Rectal smooth muscle tissue (tissue), 1 donor: ENCODE data around the gene DNMT3A.

Experiments used
- H3K27ac ChIP-seq: one replicate; pipeline ENCODE4 v1.7.0; 2013; ENCODE audit warnings: low read depth, low read length, inconsistent platforms
- H3K27me3 ChIP-seq: one replicate; pipeline ENCODE4 v1.7.0; 2013; ENCODE audit warnings: low read length; ENCODE audit not compliant: control insufficient read depth, insufficient read depth
- H3K36me3 ChIP-seq: one replicate; pipeline ENCODE4 v1.7.0; 2013; ENCODE audit warnings: low read length; ENCODE audit not compliant: control insufficient read depth, insufficient read depth
- H3K4me1 ChIP-seq: one replicate; pipeline ENCODE4 v1.7.0; 2013; ENCODE audit warnings: low read length; ENCODE audit not compliant: control insufficient read depth, insufficient read depth
- H3K4me3 ChIP-seq: one replicate; pipeline ENCODE4 v1.7.0; 2013; ENCODE audit warnings: low read length
- H3K9ac ChIP-seq: one replicate; pipeline ENCODE4 v1.7.0; 2013; ENCODE audit warnings: low read length

Gene DNMT3A

DNA sequence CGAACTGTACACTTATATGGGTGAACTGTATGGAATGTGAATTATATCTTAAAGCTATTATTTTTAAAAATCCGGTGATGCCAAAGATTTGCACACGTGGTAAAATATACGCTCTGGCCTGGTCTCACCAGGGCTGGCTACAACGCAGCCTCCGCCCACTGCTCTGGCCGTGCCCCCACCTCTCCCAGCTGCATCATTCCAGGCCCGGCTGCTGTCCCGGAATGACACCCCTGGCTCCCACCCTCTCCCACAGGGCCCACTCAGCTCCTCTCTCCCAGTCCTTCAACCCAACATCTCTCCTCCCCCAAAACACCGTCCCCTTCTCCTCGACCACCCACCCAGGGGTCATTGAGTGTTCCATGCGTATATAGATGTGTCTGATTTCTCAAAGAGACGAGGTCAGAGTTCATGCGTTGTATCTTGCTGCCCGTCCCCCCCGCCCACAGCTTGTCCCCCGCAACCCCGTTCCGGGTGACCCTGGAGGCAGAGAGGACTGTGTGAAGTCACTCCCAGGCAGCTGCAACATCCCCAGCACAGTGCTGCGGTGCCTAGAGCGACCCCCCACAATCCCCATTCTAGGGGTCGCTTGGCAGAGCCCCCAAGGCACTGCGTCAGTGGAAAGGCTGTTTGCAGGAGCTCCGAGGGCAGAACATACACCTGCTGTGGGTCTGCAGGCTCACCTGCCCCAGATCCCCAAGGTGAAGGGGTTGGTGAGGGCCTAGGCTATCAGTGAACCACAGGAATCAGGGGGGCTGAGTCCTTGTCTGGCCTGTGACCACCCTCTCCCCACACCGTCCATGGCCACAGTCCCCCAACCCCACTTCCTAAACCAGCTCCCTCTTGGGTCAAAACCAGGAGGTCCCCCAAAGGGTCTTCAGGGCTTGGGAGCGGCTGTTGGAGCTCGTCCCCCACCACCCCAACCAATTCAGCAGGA lies 13.3 kb downstream of the DNMT3A start:
- Histone ChIP-seq H3K36me3 (no peaks in the 10 kb centered on the region), H3K4me3 (no peak overlapping the region), H3K27me3 (no peaks in the 10 kb centered on the region), H3K9ac (no peak overlapping the region), H3K27ac (no peak overlapping the region), H3K4me1 (peaks cover 17% of the 10 kb centered on the region)

DNA sequence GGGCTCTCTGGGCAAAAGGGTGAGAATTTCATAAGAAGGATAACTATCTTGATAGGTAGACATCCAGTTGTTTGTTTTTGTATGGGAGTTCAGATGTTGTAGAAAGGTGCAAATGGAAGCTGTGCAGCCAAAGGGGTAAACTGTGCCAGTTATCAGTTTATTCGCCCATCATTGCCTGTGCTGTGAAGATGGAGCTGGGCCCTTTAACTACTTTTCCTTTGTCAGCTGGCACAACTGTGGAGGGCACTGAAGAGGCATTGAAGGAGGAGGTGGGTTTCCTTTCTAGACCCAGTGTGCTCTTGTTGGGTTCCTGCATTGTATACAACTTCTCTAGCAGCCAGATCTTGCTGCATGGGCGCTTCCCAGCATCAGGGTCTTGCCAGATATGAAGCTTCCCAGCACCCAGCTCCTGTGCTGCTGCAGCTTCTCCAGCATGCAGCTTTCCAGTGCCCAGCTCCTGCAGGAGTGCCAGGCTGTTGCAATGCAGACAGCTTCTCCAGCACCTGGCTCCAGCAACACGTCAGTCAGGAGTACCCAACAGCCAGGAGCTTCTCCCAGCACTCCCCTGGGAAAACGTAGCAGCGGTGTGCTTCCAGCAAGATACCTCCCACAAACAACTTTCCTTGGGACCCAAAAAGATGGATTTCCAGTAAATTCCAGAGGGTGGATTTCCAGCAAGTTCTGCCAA lies 15.3 kb downstream of the DNMT3A start:
- Histone ChIP-seq H3K4me1 (peaks cover 14% of the 10 kb centered on the region), H3K27ac (no peak overlapping the region), H3K27me3 (no peaks in the 10 kb centered on the region), H3K36me3 (no peaks in the 10 kb centered on the region), H3K4me3 (no peak overlapping the region), H3K9ac (no peak overlapping the region)

GRCh38 chr2:25324905-25325592 lies 16.7 kb downstream of the DNMT3A start:
- peaks cover 14% of the 10 kb centered on the region for H3K4me1 ChIP-seq
- H3K9ac ChIP-seq = no peak overlapping the region
- no peaks in the 10 kb centered on the region for H3K27me3 ChIP-seq
- no peaks in the 10 kb centered on the region for H3K36me3 ChIP-seq
- H3K27ac ChIP-seq = no peak overlapping the region
- H3K4me3 ChIP-seq = no peak overlapping the region

DNA sequence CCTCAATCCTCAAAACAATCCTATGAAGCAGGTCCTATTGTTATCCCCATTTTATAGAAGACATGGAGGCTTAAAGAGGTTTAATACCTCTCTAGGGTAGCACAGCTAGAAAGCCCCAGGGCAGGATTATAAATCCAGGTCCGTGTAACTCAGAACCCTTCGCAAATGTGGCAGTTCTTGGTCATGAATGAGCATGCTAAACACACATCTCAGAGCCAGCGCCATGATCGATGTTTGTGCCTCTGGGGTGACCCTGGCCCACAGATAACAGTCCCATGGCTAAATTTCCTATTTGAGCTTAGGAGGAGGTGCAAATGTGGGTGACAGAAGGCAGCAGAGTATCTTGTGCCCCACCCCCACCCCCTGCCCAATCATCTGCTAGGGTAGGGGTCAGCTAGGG lies 17.5 kb downstream of the DNMT3A start:
- H3K9ac ChIP-seq = no peak overlapping the region
- H3K36me3 ChIP-seq = no peaks in the 10 kb centered on the region
- H3K27ac ChIP-seq = peak overlapping the region; percentile 21
- H3K4me3 ChIP-seq = no peak overlapping the region
- peaks cover 14% of the 10 kb centered on the region for H3K4me1 ChIP-seq
- no peaks in the 10 kb centered on the region for H3K27me3 ChIP-seq

- peak overlapping the region; percentile 21 for H3K27ac ChIP-seq
- H3K36me3 ChIP-seq = no peaks in the 10 kb centered on the region
- H3K4me1 ChIP-seq = peaks cover 14% of the 10 kb centered on the region
- H3K9ac ChIP-seq = no peak overlapping the region
- H3K27me3 ChIP-seq = no peaks in the 10 kb centered on the region
- H3K4me3 ChIP-seq = no peak overlapping the region
These were observed 18.0 kb downstream of the DNMT3A start for GRCh38 chr2:25323610-25324189.

DNA sequence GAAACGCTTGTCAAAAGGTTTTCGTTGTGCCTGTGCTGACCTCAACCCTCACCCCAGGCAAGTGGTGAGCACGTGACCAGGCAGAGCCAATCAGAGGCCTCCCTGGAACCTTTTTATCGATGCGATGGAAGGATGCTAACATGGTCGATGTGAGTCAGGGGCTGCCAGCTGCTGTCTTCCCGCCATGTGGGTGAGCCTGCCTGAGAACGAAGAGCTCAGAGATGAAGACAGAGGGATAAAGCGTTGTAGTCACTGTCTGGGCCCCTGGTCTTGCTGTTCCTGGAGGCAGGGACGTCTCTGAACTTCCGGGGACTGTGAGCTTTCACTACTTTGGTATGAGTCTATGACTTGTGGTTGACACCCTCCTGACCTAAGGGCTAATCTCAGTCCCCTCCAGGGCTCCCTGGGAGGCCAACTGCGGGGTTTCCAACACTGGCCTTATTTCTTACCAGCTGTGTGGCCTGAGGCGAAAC lies 18.6 kb downstream of the DNMT3A start:
- Histone ChIP-seq H3K36me3 (no peaks in the 10 kb centered on the region), H3K9ac (no peak overlapping the region), H3K27ac (peak overlapping the region; percentile 11), H3K4me1 (peaks cover 14% of the 10 kb centered on the region), H3K4me3 (no peak overlapping the region), H3K27me3 (no peaks in the 10 kb centered on the region)

DNA sequence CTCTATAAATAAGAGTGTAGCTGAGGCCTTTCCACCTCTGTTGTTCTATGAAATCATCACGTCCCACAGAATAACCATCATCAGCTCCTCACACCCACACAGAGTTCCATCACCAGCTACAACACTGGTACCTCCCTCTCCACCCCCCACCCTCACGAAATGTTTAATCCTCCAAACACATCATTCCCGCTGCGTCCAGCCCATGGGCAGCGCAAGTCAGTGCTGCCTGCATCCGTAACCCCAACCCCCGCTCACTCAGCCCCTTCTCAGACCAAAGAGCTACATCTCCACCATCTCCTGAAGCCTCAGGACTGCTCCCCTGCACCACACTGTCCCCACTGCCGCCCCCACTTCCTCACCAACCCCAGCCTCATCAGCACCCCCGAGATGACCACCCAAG lies 19.4 kb downstream of the DNMT3A start:
- Histone ChIP-seq H3K27ac (no peak overlapping the region), H3K36me3 (no peaks in the 10 kb centered on the region), H3K4me1 (peaks cover 14% of the 10 kb centered on the region), H3K4me3 (no peak overlapping the region), H3K9ac (no peak overlapping the region), H3K27me3 (no peaks in the 10 kb centered on the region)

- no peak overlapping the region for H3K27ac ChIP-seq
- H3K4me1 ChIP-seq = peaks cover 26% of the 10 kb centered on the region
- H3K27me3 ChIP-seq = no peaks in the 10 kb centered on the region
- no peak overlapping the region for H3K4me3 ChIP-seq
- H3K36me3 ChIP-seq = no peaks in the 10 kb centered on the region
- H3K9ac ChIP-seq = no peak overlapping the region
These were observed 21.6 kb downstream of the DNMT3A start for GRCh38 chr2:25320077-25320476.

DNA sequence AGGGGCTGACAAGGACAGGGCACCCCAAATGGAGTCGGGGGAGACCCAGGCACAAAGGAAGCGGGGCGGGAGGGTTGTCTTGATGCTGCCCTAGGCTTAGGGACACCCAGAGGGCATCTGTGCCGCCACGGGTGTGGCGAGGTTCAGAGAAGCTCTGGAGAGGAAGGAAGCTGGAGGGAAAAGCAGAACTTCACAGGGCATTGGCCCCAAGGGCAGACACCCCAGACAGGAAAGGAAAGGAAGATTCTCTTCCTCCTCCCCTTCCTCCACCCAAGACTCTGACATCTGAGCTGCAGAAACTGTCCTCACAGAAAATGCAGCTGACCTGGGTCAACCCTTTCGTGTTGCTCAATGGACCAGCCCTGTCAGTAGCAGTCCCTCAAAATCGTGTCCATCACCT lies 25.6 kb downstream of the DNMT3A start:
- Histone ChIP-seq H3K27me3 (no peaks in the 10 kb centered on the region), H3K27ac (no peak overlapping the region), H3K36me3 (peaks cover 4% of the 10 kb centered on the region), H3K4me1 (peaks cover 33% of the 10 kb centered on the region), H3K9ac (no peak overlapping the region), H3K4me3 (no peak overlapping the region)

- peak overlapping the region; percentile 32 for H3K4me3 ChIP-seq
- H3K27ac ChIP-seq = peak overlapping the region; percentile 70
- H3K27me3 ChIP-seq = no peaks in the 10 kb centered on the region
- no peak overlapping the region for H3K9ac ChIP-seq
- H3K36me3 ChIP-seq = peaks cover 4% of the 10 kb centered on the region
- peaks cover 38% of the 10 kb centered on the region for H3K4me1 ChIP-seq
These were observed 26.4 kb downstream of the DNMT3A start for GRCh38 chr2:25315316-25315680.

DNA sequence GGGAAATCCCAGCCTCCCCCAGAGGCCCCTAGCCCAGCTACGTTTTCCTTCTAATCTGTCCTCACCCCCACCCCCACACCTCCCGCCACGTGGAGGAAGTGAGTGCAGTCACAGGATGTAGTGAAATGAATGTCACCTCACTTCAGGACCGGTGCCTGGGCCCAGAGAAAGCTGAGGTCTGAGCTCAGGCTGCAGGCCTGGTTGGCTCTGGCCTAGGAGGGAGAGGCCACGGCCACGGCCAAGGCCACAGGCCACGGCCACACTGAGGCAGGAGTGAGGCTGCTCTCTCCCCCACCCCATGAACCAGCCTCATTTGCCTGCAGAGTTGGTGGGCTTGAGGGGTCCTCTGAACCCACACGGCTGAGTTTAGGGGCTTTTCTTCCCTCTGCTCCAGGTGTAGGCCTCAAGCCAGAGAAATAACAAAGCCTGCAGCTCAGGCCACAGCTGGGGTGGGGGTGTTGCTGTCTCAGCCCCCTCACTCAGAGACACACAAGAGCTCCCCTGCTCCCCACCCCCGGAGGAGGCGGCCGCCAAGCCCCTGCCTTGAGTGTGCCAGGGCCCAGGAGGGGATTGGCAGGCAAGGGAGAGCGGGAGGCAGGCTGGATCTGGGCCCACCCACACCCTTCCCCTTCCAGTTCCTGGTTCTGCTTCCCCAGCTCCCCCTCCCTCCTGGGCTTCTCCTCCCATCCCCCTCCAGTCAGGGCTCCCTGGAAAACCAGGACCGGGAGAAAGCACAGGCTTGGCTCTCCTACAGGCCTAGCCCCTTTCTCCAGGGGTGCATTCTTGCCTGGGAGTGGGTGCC lies 27.0 kb downstream of the DNMT3A start:
- Histone ChIP-seq H3K4me1 (peaks cover 39% of the 10 kb centered on the region), H3K36me3 (peaks cover 4% of the 10 kb centered on the region), H3K27ac (peak overlapping the region; percentile 70), H3K27me3 (no peaks in the 10 kb centered on the region), H3K4me3 (peak overlapping the region; percentile 32), H3K9ac (no peak overlapping the region)
